H1 (cell line): ENCODE measurements around the gene NETO2. TPM values are rescaled to one million over a fixed set of nuclear protein-coding genes. Genes with fewer than 3 reads are reported as not detected.
"Not testable (repeated sequence)": the region's sequence is repeated elsewhere in the genome, so short reads cannot be mapped to it uniquely, and the experiment has no call there.

ENCODE experiments used
- CTCF ChIA-PET: fragments of 300-600 bp; sonication (Branson Sonifier 250); formaldehyde crosslinking; loops from one replicate; lab custom pipeline; 2021; ENCODE audit not compliant: partially characterized antibody; lab: Charles Lee
- POLR2A ChIA-PET: fragments of 300-600 bp; sonication (Branson Sonifier 250); formaldehyde crosslinking; loops from one replicate; lab custom pipeline; 2021; ENCODE audit warnings: inconsistent platforms; ENCODE audit not compliant: partially characterized antibody; lab: Charles Lee
- DNase-seq, 2 experiments: peaks; one replicate each; pipeline versions ENCODE4 v3.0.0 to v3.0.0-alpha.2; 2010 to 2022; ENCODE audit warnings: low spot score in 2 of 2, low read depth in 1 of 2, mixed read lengths in 1 of 2
- FAIRE-seq: peaks from 2 replicates; lab custom pipeline; 2011; peaks lifted over from hg19 to GRCh38; lab: Jason Lieb, UNC
- H2AFZ ChIP-seq: 2 replicates; pipeline ENCODE4 v1.8.1; 2012; ENCODE audit warnings: low read length, inconsistent platforms
- H2AK5ac ChIP-seq: 2 replicates; pipeline ENCODE4 v1.6.1; 2013; ENCODE audit warnings: low read depth, low read length
- H2BK120ac ChIP-seq: replicated peaks from 2 replicates; pipeline ENCODE3; 2013; ENCODE audit warnings: low read depth, low read length, inconsistent platforms
- H2BK12ac ChIP-seq: 2 replicates; pipeline ENCODE4 v1.6.1; 2013; ENCODE audit warnings: low read depth, low read length
- H2BK15ac ChIP-seq: 2 replicates; pipeline ENCODE4 v1.6.1; 2013; ENCODE audit warnings: low read length
- H2BK20ac ChIP-seq: 2 replicates; pipeline ENCODE4 v1.6.1; 2013; ENCODE audit warnings: low read length
- H2BK5ac ChIP-seq: 2 replicates; pipeline ENCODE4 v1.6.1; 2013; ENCODE audit warnings: low read depth, low read length
- H3K14ac ChIP-seq: 2 replicates; pipeline ENCODE4 v1.6.1; 2013; ENCODE audit warnings: inconsistent platforms; ENCODE audit not compliant: insufficient read length
- H3K18ac ChIP-seq: 2 replicates; pipeline ENCODE4 v1.6.1; 2013; ENCODE audit warnings: low read length; ENCODE audit errors: extremely low read depth
- H3K23ac ChIP-seq: 2 replicates; pipeline ENCODE4 v1.6.1; 2013; ENCODE audit warnings: inconsistent platforms; ENCODE audit not compliant: insufficient read length
- H3K23me2 ChIP-seq: 2 replicates; pipeline ENCODE4 v1.6.1; 2013; ENCODE audit warnings: low read depth, low read length
- H3K27ac ChIP-seq: 2 replicates; pipeline ENCODE4 v1.6.1; 2011; ENCODE audit warnings: low read depth, low read length, inconsistent platforms
- H3K27me3 ChIP-seq, 4 experiments: replicated peaks in 1 of 4; 1 replicate in 1 of 4; 2 replicates in 3 of 4; pipeline versions ENCODE4 v1.6.1 to v1.8.1; 2011 to 2013; ENCODE audit warnings: low read length in 3 of 4, mild to moderate bottlenecking in 3 of 4, inconsistent platforms in 2 of 4, mixed read lengths in 2 of 4, moderate library complexity in 1 of 4; ENCODE audit not compliant: control insufficient read depth in 3 of 4, insufficient read depth in 3 of 4; ENCODE audit errors: extremely low read depth in 1 of 4
- H3K36me3 ChIP-seq, 4 experiments: 2 replicates each; pipeline versions ENCODE4 v1.6.1 to v1.8.1; 2011 to 2013; ENCODE audit warnings: mild to moderate bottlenecking in 4 of 4, low read length in 3 of 4, moderate library complexity in 2 of 4, control low read depth in 1 of 4, inconsistent platforms in 1 of 4; ENCODE audit not compliant: insufficient read depth in 4 of 4, control insufficient read depth in 2 of 4
- H3K4ac ChIP-seq: replicated peaks from 2 replicates; pipeline ENCODE3; 2013; ENCODE audit warnings: low read length, low read depth, mixed read lengths, inconsistent platforms; ENCODE audit not compliant: insufficient read length
- H3K4me1 ChIP-seq, 4 experiments: replicated peaks in 1 of 4; 1 replicate in 1 of 4; 2 replicates in 3 of 4; pipeline versions ENCODE4 v1.6.1 to v1.8.1; 2011 to 2013; ENCODE audit warnings: low read length in 3 of 4, inconsistent platforms in 2 of 4, mixed read lengths in 1 of 4; ENCODE audit not compliant: insufficient read depth in 4 of 4, control insufficient read depth in 3 of 4
- H3K4me2 ChIP-seq, 2 experiments: 2 replicates each; pipeline versions ENCODE4 v1.6.1 to v1.8.1; 2011 to 2013; ENCODE audit warnings: low read depth in 2 of 2, low read length in 2 of 2, control low read depth in 1 of 2, inconsistent platforms in 1 of 2, mild to moderate bottlenecking in 1 of 2; ENCODE audit not compliant: insufficient read depth in 1 of 2
- H3K4me3 ChIP-seq, 4 experiments: fragments of 200-600, 300-600 bp in 1 of 4; sonication (generic), shearing (Covaris generic), sonication (Bioruptor Twin) in 1 of 4; 2 replicates each; pipeline versions ENCODE4 v1.5.1 to v1.8.1; 2011 to 2016; ENCODE audit warnings: low read length in 4 of 4, low read depth in 3 of 4, control low read depth in 2 of 4, inconsistent platforms in 2 of 4, mild to moderate bottlenecking in 2 of 4, mixed read lengths in 1 of 4, moderate library complexity in 1 of 4; ENCODE audit not compliant: insufficient read depth in 2 of 4; ENCODE audit errors: extremely low read depth in 1 of 4
- H3K56ac ChIP-seq: replicated peaks from 2 replicates; pipeline ENCODE3; 2013; ENCODE audit warnings: low read depth, mild to moderate bottlenecking, mixed read lengths, low read length, inconsistent platforms; ENCODE audit not compliant: insufficient read length
- H3K79me1 ChIP-seq: 2 replicates; pipeline ENCODE4 v1.6.1; 2013; ENCODE audit warnings: low read depth, low read length, control low read depth
- H3K79me2 ChIP-seq, 2 experiments: 2 replicates each; pipeline versions ENCODE4 v1.6.1 to v1.8.1; 2012 to 2013; ENCODE audit warnings: low read length in 2 of 2, mild to moderate bottlenecking in 2 of 2, inconsistent platforms in 1 of 2; ENCODE audit not compliant: insufficient read depth in 2 of 2, control insufficient read depth in 1 of 2
- H3K9ac ChIP-seq, 4 experiments: replicated peaks in 1 of 4; 1 replicate in 1 of 4; 2 replicates in 3 of 4; pipeline versions ENCODE4 v1.6.1 to v1.8.1; 2011 to 2013; ENCODE audit warnings: low read depth in 3 of 4, low read length in 3 of 4, control low read depth in 2 of 4, mild to moderate bottlenecking in 2 of 4, moderate library complexity in 2 of 4, inconsistent platforms in 1 of 4; ENCODE audit errors: extremely low read depth in 1 of 4
- H3K9me3 ChIP-seq, 2 experiments: 2 replicates each; pipeline versions ENCODE4 v1.6.1 to v1.8.1; 2012 to 2013; ENCODE audit warnings: mild to moderate bottlenecking in 2 of 2, moderate library complexity in 2 of 2, control low read depth in 1 of 2, inconsistent platforms in 1 of 2, low read depth in 1 of 2, low read length in 1 of 2, mixed read lengths in 1 of 2; ENCODE audit not compliant: insufficient read depth in 2 of 2
- H4K20me1 ChIP-seq, 2 experiments: replicated peaks in 1 of 2; 2 replicates each; pipeline versions ENCODE3 to v1.8.1; 2011 to 2013; ENCODE audit warnings: inconsistent platforms in 2 of 2, low read length in 2 of 2, mild to moderate bottlenecking in 1 of 2; ENCODE audit not compliant: insufficient read depth in 2 of 2, control insufficient read depth in 1 of 2
- H4K5ac ChIP-seq: 2 replicates; pipeline ENCODE4 v1.6.1; 2013; ENCODE audit warnings: low read length, low read depth, mixed read lengths, inconsistent platforms; ENCODE audit not compliant: insufficient read length
- H4K8ac ChIP-seq: 2 replicates; pipeline ENCODE4 v1.8.0; 2013; ENCODE audit warnings: mild to moderate bottlenecking, moderate library complexity, low read length, inconsistent platforms; ENCODE audit not compliant: insufficient read depth; ENCODE audit errors: extremely low read depth
- H4K91ac ChIP-seq: replicated peaks from 2 replicates; pipeline ENCODE3; 2013; ENCODE audit warnings: low read length, mixed read lengths, inconsistent platforms; ENCODE audit not compliant: insufficient read length
- GABPA ChIP-seq: IDR thresholded peaks from 2 replicates; pipeline ENCODE4 v1.6.1; 2011; ENCODE audit warnings: mild to moderate bottlenecking, low read length, moderate library complexity, borderline replicate concordance; ENCODE audit not compliant: insufficient read depth
- KDM4A ChIP-seq: IDR thresholded peaks from one replicate; pipeline ENCODE4 v1.7.1; 2012; ENCODE audit warnings: low read depth, mild to moderate bottlenecking, moderate library complexity, low read length, inconsistent platforms; ENCODE audit not compliant: severe bottlenecking
- SIX5 ChIP-seq: IDR thresholded peaks from 2 replicates; pipeline ENCODE4 v1.6.1; 2011; ENCODE audit warnings: mild to moderate bottlenecking, low read depth, low read length
- WGBS, 2 experiments: shearing (Covaris generic) in 1 of 2; methylation state at CpG; one replicate each; pipeline versions ENCODE4 v1.1.6 to v1.1.7; 2013 to 2015; ENCODE audit warnings: low lambda C conversion rate in 2 of 2, mixed read lengths in 2 of 2, inconsistent platforms in 1 of 2, low coverage in 1 of 2, missing lambda C conversion rate in 1 of 2; ENCODE audit not compliant: insufficient replicate concordance in 2 of 2, insufficient coverage in 1 of 2, insufficient read length in 1 of 2; ENCODE audit errors: extremely low coverage in 1 of 2, missing lambda C conversion rate in 1 of 2; 5-methylcytosine and 5-hydroxymethylcytosine counted together
- polyA plus RNA-seq, 7 experiments: library from polyadenylated mRNA; depleted of rRNA in 3 of 7; stranded (reverse) in 5 of 7; unstranded in 2 of 7; fragments of >200 nt in 5 of 7; fragments of 200-250 nt in 2 of 7; gene quantifications; 1 replicate in 5 of 7; 2 replicates in 1 of 7; 4 replicates in 1 of 7; pipeline versions ENCODE4 v1.2.1 to v1.2.3, GENCODE V29; 2011 to 2013; ENCODE audit warnings: missing spikeins in 2 of 7, mixed read lengths in 2 of 7
- total RNA-seq: library from RNA; stranded (reverse); fragmentation: NEBNext Ultra II Directional; extraction: Animal tissue kit (Norgen Biotek cat#: 25700); gene quantifications from 2 replicates; pipeline ENCODE4 v1.2.1, GENCODE V29; 2021

Gene NETO2
- total and polyA plus RNA-seq, 2 of the 8 experiments (the other 6 are each of a cell fraction or from before 2014, with no cell fraction given): 9.4 to 12.5 TPM

DNA sequence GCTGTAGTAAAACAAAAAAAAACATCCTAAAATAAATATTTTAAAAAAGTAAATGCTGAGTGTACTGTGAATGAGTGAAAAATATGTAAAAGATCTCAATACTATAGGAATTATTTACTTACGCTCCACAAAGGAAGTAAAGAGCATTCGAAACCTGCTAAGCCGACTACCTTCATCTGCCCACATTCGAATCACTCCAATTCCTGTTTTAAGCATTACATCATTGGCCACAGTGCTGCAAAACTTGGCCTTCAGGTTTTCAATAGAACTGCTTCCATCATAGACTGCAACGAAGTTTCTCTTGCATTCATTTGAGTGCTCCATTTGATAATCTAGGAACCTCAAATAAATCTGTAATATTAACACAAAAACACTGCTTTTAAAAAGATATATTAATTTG, 34.4 kb downstream of the NETO2 start (continued):
- TF ChIP-seq KDM4A: no peak
- TF ChIP-seq SIX5: no peak
- TF ChIP-seq GABPA: no peak

DNA sequence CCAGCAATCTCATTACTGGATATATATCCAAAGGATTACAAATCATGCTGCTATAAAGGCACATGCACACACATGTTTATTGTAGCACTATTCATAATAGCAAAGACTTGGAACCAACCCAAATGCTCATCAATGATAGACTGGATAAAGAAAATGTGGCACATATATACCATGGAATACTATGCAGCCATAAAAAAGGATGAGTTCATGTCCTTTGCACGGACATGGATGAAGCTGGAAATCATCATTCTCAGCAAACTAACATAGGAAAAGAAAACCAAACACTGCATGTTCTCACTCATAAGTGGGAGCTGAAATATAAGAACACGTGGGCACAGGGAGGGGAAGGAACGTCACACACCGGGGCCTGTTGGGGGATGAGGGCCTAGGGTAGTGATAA, 40.8 kb downstream of the NETO2 start:
- H3K27ac ChIP-seq, FAIRE-seq, H2BK12ac ChIP-seq, H4K20me1 ChIP-seq, H3K56ac ChIP-seq, H2BK120ac ChIP-seq, H3K18ac ChIP-seq, H2BK15ac ChIP-seq, H3K79me1 ChIP-seq, H2AK5ac ChIP-seq, H2AFZ ChIP-seq, H3K23me2 ChIP-seq, H3K9me3 ChIP-seq, H2BK5ac ChIP-seq, POLR2A ChIA-PET, H3K27me3 ChIP-seq, H4K8ac ChIP-seq, DNase-seq, H3K4me3 ChIP-seq, H3K14ac ChIP-seq, H3K9ac ChIP-seq, H3K4me2 ChIP-seq, H2BK20ac ChIP-seq, H3K79me2 ChIP-seq, H3K23ac ChIP-seq, H3K36me3 ChIP-seq, H4K5ac ChIP-seq, H4K91ac ChIP-seq, H3K4ac ChIP-seq, H3K4me1 ChIP-seq: not testable (repeated sequence)
- WGBS, 2 experiments: 99% methylated on average over 4 of the region's 4 CpGs; no CpG with 5 or more reads in 1 of the 2 experiments
- CTCF ChIA-PET: interaction anchor here (1.0 kb wide), 1 partner anchor 8 kb away, joined by 5 read pairs; no protein-coding TSS in a partner anchor
